ENCODE measurements around the gene COX6A1.

DNA sequence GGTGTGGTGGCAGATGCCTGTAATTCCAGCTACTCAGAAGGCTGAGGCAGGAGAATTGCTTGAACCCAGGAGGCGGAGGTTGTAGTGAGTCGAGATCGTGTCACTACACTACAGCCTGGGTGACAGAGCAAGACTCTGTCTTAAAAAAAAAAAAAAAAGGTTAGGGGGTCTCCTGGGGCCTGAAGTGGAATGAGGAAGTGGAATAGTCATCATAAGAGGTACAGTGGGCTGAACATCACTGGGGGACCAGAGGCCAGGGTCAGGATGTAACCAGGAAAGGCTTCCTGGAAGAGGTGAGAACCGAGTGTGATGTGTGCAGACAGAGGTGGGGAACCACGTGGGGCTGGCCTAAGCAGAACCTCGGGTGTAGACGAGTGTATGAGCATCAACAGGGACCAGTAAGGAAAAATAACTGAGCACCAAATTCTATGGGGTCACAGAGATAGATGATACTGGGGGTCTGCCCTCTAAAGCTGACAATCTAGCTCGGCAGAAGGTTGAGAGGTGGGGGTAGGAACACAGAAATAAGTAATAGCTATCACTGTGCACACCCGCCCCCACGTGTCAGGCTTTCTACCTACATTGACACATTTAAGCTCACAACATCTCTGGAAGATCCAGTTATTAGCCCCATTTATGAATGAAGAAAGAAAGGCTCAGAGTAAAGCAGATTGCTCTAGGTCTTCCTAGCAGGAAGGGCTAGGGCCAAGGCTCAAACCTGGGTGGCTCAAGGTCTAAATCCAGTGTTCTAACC lies 5.0 kb upstream of the COX6A1 start:
- TF ChIP-seq CTCF (IDR thresholded peaks at IDR 0.05) (no peak), EZH2 (IDR thresholded peaks at IDR 0.05) (no peak), EZH2phosphoT487 (IDR thresholded peaks at IDR 0.05) (no peak)

Data from neural progenitor cell (in vitro differentiated cells).